ENCODE data around the gene PIGC. TPM values are rescaled to one million over a fixed set of nuclear protein-coding genes. Genes with fewer than 3 reads are reported as not detected.

The PIGC gene
- total RNA-seq, 2 donors from 2014 or later, result 24.0 to 24.3 TPM

DNA sequence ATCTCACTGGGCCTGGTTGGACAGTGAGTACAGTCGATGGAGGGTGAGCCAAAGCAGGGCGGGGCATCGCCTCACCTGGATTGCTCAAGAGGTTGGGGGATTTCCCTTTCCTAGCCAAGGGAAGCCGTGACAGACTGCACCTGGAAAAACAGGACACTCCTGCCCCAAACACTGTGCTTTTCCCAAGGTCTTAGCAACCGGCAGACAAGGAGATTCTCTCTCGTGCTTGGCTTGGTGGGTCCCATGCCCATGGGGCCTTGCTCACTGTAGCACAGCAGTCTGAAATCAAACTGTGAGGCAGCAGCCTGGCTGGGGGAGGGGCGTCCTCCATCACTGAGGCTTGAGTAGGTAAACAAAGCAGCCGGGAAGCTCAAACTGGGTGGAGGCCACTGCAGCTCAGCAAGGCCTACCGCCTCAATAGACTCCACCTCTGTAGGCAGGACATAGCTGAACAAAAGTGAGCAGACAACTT, 12.1 kb downstream of the PIGC start:
- H3K9me3 Mint-ChIP-seq, result peaks cover 14% of the 10 kb centered on the region
- peaks cover 20% of the 10 kb centered on the region for H3K4me1 Mint-ChIP-seq
- H3K9me3 ChIP-seq (ENCODE audit: control insufficient read depth, low read length), result no peaks in the 10 kb centered on the region
- TF ChIP-seq, protein P1, sequence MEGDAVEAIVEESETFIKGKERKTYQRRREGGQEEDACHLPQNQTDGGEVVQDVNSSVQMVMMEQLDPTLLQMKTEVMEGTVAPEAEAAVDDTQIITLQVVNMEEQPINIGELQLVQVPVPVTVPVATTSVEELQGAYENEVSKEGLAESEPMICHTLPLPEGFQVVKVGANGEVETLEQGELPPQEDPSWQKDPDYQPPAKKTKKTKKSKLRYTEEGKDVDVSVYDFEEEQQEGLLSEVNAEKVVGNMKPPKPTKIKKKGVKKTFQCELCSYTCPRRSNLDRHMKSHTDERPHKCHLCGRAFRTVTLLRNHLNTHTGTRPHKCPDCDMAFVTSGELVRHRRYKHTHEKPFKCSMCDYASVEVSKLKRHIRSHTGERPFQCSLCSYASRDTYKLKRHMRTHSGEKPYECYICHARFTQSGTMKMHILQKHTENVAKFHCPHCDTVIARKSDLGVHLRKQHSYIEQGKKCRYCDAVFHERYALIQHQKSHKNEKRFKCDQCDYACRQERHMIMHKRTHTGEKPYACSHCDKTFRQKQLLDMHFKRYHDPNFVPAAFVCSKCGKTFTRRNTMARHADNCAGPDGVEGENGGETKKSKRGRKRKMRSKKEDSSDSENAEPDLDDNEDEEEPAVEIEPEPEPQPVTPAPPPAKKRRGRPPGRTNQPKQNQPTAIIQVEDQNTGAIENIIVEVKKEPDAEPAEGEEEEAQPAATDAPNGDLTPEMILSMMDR (conservative IDR thresholded peaks at IDR 0.05), result no peak
- peak; percentile 56 for DNase-seq
- no peak overlapping the region for H3K27ac ChIP-seq (ENCODE audit: low read depth, low read length)
- no peaks in the 10 kb centered on the region for H3K4me1 ChIP-seq (ENCODE audit: control insufficient read depth, insufficient read depth, low read length)
- no peak overlapping the region for H3K9ac ChIP-seq (ENCODE audit: extremely low read depth, low read length, poor library complexity, severe bottlenecking)
- no peaks in the 10 kb centered on the region for H3K36me3 ChIP-seq (ENCODE audit: control insufficient read depth, insufficient read depth, low read length)
- H3K27me3 Mint-ChIP-seq (ENCODE audit: insufficient read depth), result no peaks in the 10 kb centered on the region
- H3K4me3 Mint-ChIP-seq, result no peak overlapping the region
- 76 to 80% methylated on average over 6 to 9 of the region's 9 CpGs for WGBS, 2 experiments (ENCODE audit: insufficient coverage in 1 of 2, insufficient read length in 1 of 2)
- H3K36me3 Mint-ChIP-seq (ENCODE audit: low read depth), result peaks cover 2% of the 10 kb centered on the region
- no peaks in the 10 kb centered on the region for H3K27me3 ChIP-seq (ENCODE audit: control insufficient read depth, insufficient read depth, low read length, poor library complexity, severe bottlenecking)
- H3K4me3 ChIP-seq (ENCODE audit: low read length), result no peak overlapping the region
- H3K27ac Mint-ChIP-seq, result no peak overlapping the region

DNA sequence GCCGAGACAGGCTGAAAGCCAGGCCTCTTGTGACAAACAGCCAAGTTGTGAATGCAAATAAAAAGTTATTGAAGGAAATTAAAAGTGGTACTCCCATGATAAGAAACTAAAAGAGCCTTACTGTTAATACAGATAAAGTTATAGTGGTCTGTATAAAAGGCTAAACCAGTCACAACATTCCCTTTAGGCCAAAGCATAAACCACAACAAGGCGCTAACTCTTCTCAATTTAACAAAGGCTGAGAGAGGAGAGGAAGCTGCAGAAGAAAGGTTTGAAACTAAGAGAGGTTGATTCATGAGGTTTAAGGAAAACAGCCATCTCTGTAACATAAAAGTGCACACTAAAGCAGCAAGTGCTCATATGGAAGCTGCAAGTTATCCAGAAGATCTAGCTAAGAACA, 12.7 kb downstream of the PIGC start:
- Mint-ChIP-seq H3K4me3 (no peak overlapping the region), H3K27ac (no peak overlapping the region), H3K9me3 (peaks cover 13% of the 10 kb centered on the region), H3K4me1 (peaks cover 20% of the 10 kb centered on the region), H3K36me3 (ENCODE audit: low read depth) (peaks cover 2% of the 10 kb centered on the region), H3K27me3 (ENCODE audit: insufficient read depth) (no peaks in the 10 kb centered on the region)
- Histone ChIP-seq H3K27me3 (ENCODE audit: control insufficient read depth, insufficient read depth, low read length, poor library complexity, severe bottlenecking) (no peaks in the 10 kb centered on the region), H3K4me3 (ENCODE audit: low read length) (no peak overlapping the region), H3K4me1 (ENCODE audit: control insufficient read depth, insufficient read depth, low read length) (no peaks in the 10 kb centered on the region), H3K27ac (ENCODE audit: low read depth, low read length) (no peak overlapping the region), H3K9me3 (ENCODE audit: control insufficient read depth, low read length) (no peaks in the 10 kb centered on the region), H3K36me3 (ENCODE audit: control insufficient read depth, insufficient read depth, low read length) (no peaks in the 10 kb centered on the region), H3K9ac (ENCODE audit: extremely low read depth, low read length, poor library complexity, severe bottlenecking) (no peak overlapping the region)
- DNase-seq, result no peak
- WGBS, 2 experiments (ENCODE audit: insufficient coverage in 1 of 2, insufficient read length in 1 of 2), result 83 to 98% methylated on average over 1 to 2 of the region's 2 CpGs
- TF ChIP-seq, protein P1 (conservative IDR thresholded peaks at IDR 0.05), result no peak

DNA sequence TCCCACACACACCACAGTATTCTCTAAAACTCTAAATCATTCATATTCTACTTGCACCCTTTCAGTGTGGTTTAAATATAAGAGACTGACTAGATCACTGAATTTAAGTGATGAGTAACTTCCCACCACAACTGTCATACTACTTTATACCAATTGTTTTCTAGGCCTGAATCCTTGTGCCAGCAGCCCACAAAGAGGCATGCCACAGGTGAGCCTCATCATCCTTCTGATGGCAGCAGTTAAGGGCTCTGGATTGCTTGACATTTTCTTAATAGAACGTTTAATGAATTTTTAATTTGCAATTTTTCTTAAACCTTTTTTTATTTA, 13.8 kb downstream of the PIGC start:
- H3K4me3 ChIP-seq (ENCODE audit: low read length), result no peak overlapping the region
- H3K4me1 Mint-ChIP-seq, result peaks cover 20% of the 10 kb centered on the region
- H3K36me3 Mint-ChIP-seq (ENCODE audit: low read depth), result peaks cover 2% of the 10 kb centered on the region
- TF ChIP-seq, protein P1 (conservative IDR thresholded peaks at IDR 0.05), result no peak
- DNase-seq, result no peak
- WGBS, 2 experiments (ENCODE audit: insufficient coverage in 1 of 2, insufficient read length in 1 of 2), result 81% methylated on average over 1 of the region's 1 CpG; no CpG with 5 or more reads in 1 of the 2 experiments
- no peak overlapping the region for H3K9ac ChIP-seq (ENCODE audit: extremely low read depth, low read length, poor library complexity, severe bottlenecking)
- no peaks in the 10 kb centered on the region for H3K36me3 ChIP-seq (ENCODE audit: control insufficient read depth, insufficient read depth, low read length)
- no peak overlapping the region for H3K4me3 Mint-ChIP-seq
- H3K9me3 ChIP-seq (ENCODE audit: control insufficient read depth, low read length), result no peaks in the 10 kb centered on the region
- H3K27me3 Mint-ChIP-seq (ENCODE audit: insufficient read depth), result no peaks in the 10 kb centered on the region
- H3K27ac Mint-ChIP-seq, result no peak overlapping the region
- H3K27me3 ChIP-seq (ENCODE audit: control insufficient read depth, insufficient read depth, low read length, poor library complexity, severe bottlenecking), result no peaks in the 10 kb centered on the region
- peaks cover 7% of the 10 kb centered on the region for H3K9me3 Mint-ChIP-seq
- H3K27ac ChIP-seq (ENCODE audit: low read depth, low read length), result no peak overlapping the region
- H3K4me1 ChIP-seq (ENCODE audit: control insufficient read depth, insufficient read depth, low read length), result no peaks in the 10 kb centered on the region
